ENCODE results near the gene PODXL.

DNA sequence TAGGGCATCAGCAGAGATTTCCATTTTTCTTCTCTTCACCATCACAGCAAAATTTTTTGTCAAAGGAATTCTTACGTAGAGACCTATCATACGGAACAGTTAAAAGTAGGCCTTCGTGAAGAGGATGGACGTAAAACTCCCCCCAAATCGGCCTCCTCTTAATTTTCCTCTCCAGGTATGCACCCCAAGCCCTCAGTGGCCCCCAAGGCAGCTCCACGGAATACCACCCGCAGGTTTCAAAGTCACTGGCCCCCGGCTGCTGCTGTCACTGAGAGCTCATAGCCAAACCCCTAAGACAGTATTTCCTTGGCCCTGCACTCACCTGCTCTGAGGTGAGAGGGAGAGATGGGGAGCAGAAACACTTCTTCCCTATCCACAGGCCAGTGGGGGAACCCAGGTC, 8.8 kb downstream of the PODXL start:
- no peak for TF ChIP-seq RAD21 (conservative IDR thresholded peaks at IDR 0.05)
- TF ChIP-seq TAF1 (IDR thresholded peaks at IDR 0.05; ENCODE audit: low read depth), result no peak
- no peak for TF ChIP-seq POLR2AphosphoS5 (IDR thresholded peaks at IDR 0.05)

All from neural cell (in vitro differentiated cells).